HG02943 (cell line): ENCODE measurements around the gene SVIL.
"Not testable (repeated sequence)": the region's sequence is repeated elsewhere in the genome, so short reads cannot be mapped to it uniquely, and the experiment has no call there.

Experiments used
- ATAC-seq: cut with Tn5 transposase; IDR thresholded peaks from one replicate; pipeline ENCODE4 v1.9.1; 2021; ENCODE audit warnings: mild to moderate bottlenecking, low read depth, moderate library complexity; ENCODE audit not compliant: unreplicated experiment

The SVIL gene

DNA sequence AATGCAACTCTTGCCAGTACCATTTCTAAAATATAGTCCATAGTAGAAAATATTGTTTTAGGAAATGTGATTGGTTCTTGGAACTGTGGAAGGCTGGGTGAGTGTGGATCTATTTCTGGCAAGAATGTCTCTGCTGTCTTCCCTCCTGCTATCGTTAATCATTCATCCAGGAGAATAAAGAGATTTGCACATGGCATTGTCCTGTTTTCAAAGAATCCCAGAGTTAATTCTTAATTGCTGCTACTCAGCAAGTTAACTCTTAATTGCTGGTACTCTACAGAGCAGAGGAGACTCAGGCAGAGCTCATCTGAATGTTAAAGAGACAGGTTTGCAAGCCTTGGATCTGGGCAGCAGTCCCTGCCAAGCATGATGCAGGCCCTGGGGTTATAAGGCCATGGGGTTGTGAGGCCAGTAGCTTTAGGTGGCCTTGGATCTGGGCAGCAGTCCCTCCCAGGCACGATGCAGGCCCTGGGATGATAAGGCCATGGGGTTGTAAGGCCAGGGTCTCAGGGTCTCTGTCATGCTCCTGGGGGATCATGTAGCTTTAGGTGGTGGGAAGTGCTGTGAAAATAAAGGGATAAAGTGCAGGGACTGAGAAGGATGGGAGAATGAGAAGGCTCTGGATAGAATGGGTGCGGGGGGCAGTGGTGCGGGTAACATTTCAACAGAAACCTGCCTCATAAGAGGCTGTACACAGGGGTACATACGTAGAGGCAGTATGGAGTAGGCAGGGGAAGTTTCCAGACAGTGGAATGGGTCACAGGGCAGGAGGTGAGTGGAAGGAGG is 162.3 kb downstream of the SVIL start:
- ATAC-seq, result no peak

DNA sequence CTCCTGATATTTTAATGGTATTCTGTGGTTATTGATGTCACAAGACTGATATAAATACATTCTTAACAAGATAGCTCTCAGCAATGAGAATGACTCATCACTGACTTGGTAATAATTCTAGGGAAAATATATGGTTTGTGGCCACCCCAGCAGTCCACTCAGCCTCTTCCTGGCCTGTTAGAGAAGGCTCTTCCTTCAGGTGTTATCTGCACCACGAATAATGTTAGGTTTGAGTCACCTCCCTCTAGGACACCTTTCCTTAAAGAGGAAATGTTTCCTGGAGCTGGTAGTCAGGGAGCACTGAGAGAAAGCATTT is 163.3 kb downstream of the SVIL start:
- no peak for ATAC-seq

GRCh38 chr10:29470843-29471543 is 163.8 kb downstream of the SVIL start:
- ATAC-seq, result no peak

GRCh38 chr10:29470355-29470705 is 164.4 kb downstream of the SVIL start:
- ATAC-seq, result no peak

GRCh38 chr10:29469481-29470354 is 165.1 kb downstream of the SVIL start:
- ATAC-seq, result no peak

- no peak for ATAC-seq
Observed at GRCh38 chr10:29465384-29465783, 169.4 kb downstream of the SVIL start.

DNA sequence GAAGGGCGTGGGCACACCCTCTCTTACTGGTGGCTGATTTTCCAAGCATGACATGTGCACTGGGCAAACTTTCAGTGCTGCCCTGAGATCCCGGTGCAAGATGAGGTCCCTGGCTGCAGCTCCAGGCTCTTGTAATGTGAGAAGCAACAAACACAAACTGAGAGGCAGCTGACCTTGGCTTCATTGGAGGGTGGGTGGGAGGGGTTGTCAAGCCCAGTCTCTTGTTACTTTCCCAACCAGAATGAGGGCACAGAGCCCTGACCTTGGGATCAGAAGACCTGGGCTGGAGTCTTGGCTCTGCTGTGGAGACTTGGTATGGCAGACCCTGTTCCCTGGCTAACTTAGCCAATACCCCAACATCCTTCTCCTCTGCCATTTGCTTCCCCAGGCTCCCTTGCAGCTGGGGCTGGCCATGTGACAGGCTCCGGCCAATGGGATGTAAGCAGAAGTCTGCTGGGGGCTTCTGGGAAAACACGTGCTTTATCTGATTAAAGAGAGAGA is 170.1 kb downstream of the SVIL start:
- ATAC-seq, result not testable (repeated sequence)

DNA sequence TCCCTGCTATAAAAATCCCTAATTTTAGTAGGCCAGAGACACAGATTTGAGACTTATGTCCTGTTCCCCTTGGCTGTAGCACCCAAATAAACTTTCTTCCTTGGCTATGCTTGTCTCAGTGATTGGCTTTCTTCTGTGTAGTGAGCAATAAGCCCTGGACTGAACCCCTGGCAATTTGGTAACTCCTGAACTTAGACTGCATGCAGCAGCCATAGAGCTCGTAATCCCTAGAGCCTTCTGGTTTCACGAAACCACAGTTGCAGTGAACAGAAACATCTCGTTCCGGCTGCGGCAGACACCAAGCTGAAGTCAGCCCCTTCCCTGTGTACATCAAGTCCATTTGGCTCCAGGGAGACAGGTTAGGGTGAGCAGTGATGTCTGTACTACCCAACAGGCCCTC is 173.7 kb downstream of the SVIL start:
- ATAC-seq, result no peak

DNA sequence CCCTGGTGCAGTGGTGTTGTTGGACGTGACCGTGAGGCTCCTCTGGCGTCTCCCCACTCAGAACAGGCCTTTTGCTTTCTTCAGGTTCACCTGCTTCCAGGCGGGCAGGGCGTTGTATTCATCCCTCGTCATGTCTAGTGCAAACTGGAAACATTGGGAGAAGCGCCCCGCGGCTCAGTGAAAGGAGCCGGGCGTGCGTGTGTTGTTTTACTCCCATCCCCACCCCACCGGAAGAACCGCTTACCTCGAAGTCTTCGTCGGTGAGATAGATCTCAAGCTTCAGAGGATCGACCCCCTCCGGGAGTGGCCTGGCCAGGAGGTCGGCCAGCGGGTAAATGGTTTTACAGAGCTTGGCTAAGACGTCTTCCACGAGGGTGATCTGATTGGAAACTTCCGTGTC is 176.6 kb downstream of the SVIL start:
- not testable (repeated sequence) for ATAC-seq

GRCh38 chr10:29455095-29455494 is 179.7 kb downstream of the SVIL start:
- no peak for ATAC-seq

DNA sequence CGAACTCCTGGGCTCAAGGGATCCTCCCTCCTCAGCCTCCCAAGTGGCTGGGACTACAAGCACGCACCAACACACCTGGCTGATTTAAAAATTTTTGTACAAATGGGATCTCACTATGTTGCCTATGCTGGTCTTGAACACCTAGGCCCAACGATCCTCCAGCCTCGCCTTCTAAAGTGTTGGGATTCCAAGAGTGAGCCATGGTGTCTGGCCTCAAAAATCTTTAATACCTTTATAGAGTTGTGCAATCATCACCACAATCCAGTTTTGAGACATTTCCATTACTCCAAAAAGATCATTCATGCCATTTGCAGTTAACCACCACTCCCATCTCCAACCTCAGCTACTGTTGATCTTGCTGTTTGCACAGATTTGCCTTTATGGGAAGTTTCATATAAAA is 180.5 kb downstream of the SVIL start:
- ATAC-seq, result no peak

GRCh38 chr10:29452546-29452945 is 182.2 kb downstream of the SVIL start:
- ATAC-seq, result no peak

- ATAC-seq, result no peak
Observed at GRCh38 chr10:29451946-29452345, 182.8 kb downstream of the SVIL start.

DNA sequence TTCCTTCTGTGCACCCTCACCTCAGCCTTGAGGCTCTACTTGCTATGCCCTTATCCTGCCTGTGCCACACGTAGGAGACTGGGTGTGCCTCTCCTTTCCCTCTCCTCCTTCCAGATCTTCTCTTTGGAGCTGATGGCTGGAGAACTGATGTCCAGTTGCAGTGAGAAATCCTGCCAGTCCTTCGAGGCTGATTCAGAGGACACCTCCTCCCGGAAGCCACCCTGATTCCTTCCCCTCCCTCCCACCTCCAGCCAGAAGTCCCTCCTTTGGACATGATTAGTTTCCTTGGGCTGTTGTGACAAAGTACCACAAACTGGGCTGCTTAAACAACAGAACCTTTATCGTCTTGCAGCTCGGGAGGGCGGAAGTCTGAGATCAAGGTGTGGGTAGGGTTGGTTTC is 184.4 kb downstream of the SVIL start:
- ATAC-seq, result no peak

- ATAC-seq, result not testable (repeated sequence)
Observed at GRCh38 chr10:29448756-29449592, 185.8 kb downstream of the SVIL start.

DNA sequence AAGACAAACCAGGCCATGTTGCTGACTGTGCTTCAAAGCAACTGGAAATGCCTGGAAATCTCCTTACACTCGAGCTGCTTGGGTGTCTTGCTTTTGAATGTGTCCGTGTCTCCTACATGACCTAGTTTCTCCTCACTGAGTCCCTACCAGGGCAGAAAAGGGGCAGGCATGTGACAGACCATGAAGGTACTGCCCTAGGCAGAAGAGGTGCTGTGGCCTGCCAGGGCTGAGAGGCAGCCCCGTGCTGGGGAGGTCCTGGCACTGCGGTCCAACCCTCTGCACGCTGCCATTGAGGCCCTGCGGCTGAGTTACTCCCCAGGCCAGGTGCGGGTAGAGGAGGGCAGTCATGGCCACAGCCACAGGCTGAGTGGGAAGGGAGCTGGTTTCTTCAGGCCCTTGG is 186.6 kb downstream of the SVIL start:
- no peak for ATAC-seq

DNA sequence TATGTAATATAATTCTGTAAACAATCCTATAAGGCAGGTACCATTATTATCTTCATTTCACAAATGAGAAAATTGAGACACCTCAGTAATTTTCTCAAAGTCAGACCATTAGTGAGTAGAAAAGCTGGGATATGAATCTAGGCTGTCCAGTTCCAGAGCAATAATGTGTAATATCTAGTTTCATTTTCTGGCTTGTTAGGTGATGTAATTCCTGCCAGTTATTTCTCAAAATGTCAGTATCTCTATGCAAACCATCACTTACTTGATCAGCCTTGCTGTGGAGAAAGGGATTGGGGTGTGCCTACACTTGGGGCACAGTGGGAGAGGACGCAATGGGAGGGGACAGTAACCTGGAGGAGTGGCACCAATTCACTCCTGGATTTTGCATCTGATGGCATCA is 188.4 kb downstream of the SVIL start:
- ATAC-seq, result no peak

GRCh38 chr10:29443745-29444523 is 190.8 kb downstream of the SVIL start:
- ATAC-seq, result no peak

DNA sequence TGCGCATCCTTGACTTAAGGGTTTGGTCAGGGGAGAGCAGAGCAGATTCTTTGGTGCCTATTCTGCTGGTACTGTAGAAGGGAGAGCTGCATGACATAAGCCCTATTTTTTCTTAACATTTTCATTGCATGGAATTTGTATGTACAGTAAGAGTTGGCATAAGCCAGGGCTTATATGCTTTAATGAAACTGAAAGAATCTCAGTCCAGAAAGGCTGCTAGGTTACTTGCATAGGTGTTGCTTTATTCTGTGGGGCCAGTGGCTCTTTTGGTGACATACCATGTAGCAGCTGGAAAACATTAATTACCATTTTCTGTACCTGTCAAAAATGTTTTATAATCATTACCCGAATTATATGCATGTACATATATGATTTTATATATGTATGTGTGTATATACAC is 193.8 kb downstream of the SVIL start:
- ATAC-seq, result no peak

DNA sequence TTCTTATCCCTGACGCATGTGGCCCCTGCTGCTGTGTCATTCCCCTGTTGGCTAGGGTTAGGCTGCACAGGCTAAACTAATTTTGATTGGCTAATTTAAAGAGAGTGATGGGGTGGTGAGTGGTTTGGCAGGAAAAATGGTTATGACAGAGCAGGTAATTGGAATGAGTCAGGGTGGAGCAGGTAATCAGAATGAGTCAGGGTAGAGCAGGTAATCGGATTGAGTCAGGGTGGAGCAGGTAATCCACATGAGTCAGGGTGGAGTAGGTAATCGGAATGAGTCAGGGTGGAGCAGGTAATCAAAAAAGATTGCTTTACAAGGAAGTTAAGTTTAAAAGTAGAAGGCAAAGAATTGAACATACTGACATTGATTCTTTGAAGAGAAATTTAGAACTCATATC is 195.8 kb downstream of the SVIL start:
- ATAC-seq, result not testable (repeated sequence)
